ENCODE measurements around the gene ODAPH. TPM values are rescaled to one million over a fixed set of nuclear protein-coding genes. Genes with fewer than 3 reads are reported as not detected.
"Not testable (repeated sequence)": the region's sequence is repeated elsewhere in the genome, so short reads cannot be mapped to it uniquely, and the experiment has no call there.

ODAPH gene
- total RNA-seq, 1 donor = 0.10 TPM

GRCh38 chr4:75531536-75532143 lies 24.2 kb upstream of the ODAPH start:
- not testable (repeated sequence) for H3K4me1 ChIP-seq (ENCODE audit: insufficient read depth, low read length); H3K4me3 ChIP-seq (ENCODE audit: low read length); H3K9me3 ChIP-seq (ENCODE audit: low read depth, low read length); H3K27me3 ChIP-seq (ENCODE audit: insufficient read depth, low read length)

- not testable (repeated sequence) for H3K4me1 ChIP-seq (ENCODE audit: insufficient read depth, low read length); H3K9me3 ChIP-seq (ENCODE audit: low read depth, low read length); H3K27me3 ChIP-seq (ENCODE audit: insufficient read depth, low read length); H3K4me3 ChIP-seq (ENCODE audit: low read length)
Observed at GRCh38 chr4:75533339-75533887, 22.5 kb upstream of the ODAPH start.

- H3K9me3 ChIP-seq (ENCODE audit: low read depth, low read length); H3K27me3 ChIP-seq (ENCODE audit: insufficient read depth, low read length); H3K4me1 ChIP-seq (ENCODE audit: insufficient read depth, low read length); H3K4me3 ChIP-seq (ENCODE audit: low read length): not testable (repeated sequence)
Observed at GRCh38 chr4:75533926-75534325, 21.9 kb upstream of the ODAPH start.

GRCh38 chr4:75537308-75537707 lies 18.6 kb upstream of the ODAPH start:
- H3K9me3 ChIP-seq (ENCODE audit: low read depth, low read length); H3K27me3 ChIP-seq (ENCODE audit: insufficient read depth, low read length); H3K4me1 ChIP-seq (ENCODE audit: insufficient read depth, low read length); H3K4me3 ChIP-seq (ENCODE audit: low read length): not testable (repeated sequence)

- Histone ChIP-seq H3K4me3 (ENCODE audit: low read length) (no peak overlapping the region), H3K9me3 (ENCODE audit: low read depth, low read length) (no peaks in the 10 kb centered on the region), H3K4me1 (ENCODE audit: insufficient read depth, low read length) (no peaks in the 10 kb centered on the region), H3K27me3 (ENCODE audit: insufficient read depth, low read length) (no peaks in the 10 kb centered on the region)
Observed at GRCh38 chr4:75542824-75543223, 13.0 kb upstream of the ODAPH start.

- H3K27me3 ChIP-seq (ENCODE audit: insufficient read depth, low read length); H3K4me1 ChIP-seq (ENCODE audit: insufficient read depth, low read length); H3K4me3 ChIP-seq (ENCODE audit: low read length); H3K9me3 ChIP-seq (ENCODE audit: low read depth, low read length): not testable (repeated sequence)
Observed at GRCh38 chr4:75544220-75544619, 11.6 kb upstream of the ODAPH start.

GRCh38 chr4:75544870-75545269 lies 11.0 kb upstream of the ODAPH start:
- Histone ChIP-seq H3K9me3 (ENCODE audit: low read depth, low read length) (no peaks in the 10 kb centered on the region), H3K27me3 (ENCODE audit: insufficient read depth, low read length) (no peaks in the 10 kb centered on the region), H3K4me1 (ENCODE audit: insufficient read depth, low read length) (no peaks in the 10 kb centered on the region), H3K4me3 (ENCODE audit: low read length) (no peak overlapping the region)

GRCh38 chr4:75545526-75545925 lies 10.3 kb upstream of the ODAPH start:
- Histone ChIP-seq H3K4me1 (ENCODE audit: insufficient read depth, low read length) (no peaks in the 10 kb centered on the region), H3K27me3 (ENCODE audit: insufficient read depth, low read length) (no peaks in the 10 kb centered on the region), H3K9me3 (ENCODE audit: low read depth, low read length) (no peaks in the 10 kb centered on the region), H3K4me3 (ENCODE audit: low read length) (no peak overlapping the region)

GRCh38 chr4:75547647-75548387 lies 8.0 kb upstream of the ODAPH start:
- Histone ChIP-seq H3K4me3 (ENCODE audit: low read length) (no peak overlapping the region), H3K4me1 (ENCODE audit: insufficient read depth, low read length) (no peaks in the 10 kb centered on the region), H3K27me3 (ENCODE audit: insufficient read depth, low read length) (no peaks in the 10 kb centered on the region), H3K9me3 (ENCODE audit: low read depth, low read length) (no peaks in the 10 kb centered on the region)

GRCh38 chr4:75549019-75549418 lies 6.8 kb upstream of the ODAPH start:
- H3K27me3 ChIP-seq (ENCODE audit: insufficient read depth, low read length) = no peaks in the 10 kb centered on the region
- H3K4me3 ChIP-seq (ENCODE audit: low read length) = no peak overlapping the region
- H3K9me3 ChIP-seq (ENCODE audit: low read depth, low read length) = no peaks in the 10 kb centered on the region
- H3K4me1 ChIP-seq (ENCODE audit: insufficient read depth, low read length) = no peaks in the 10 kb centered on the region

GRCh38 chr4:75552452-75552851 lies 3.4 kb upstream of the ODAPH start:
- Histone ChIP-seq H3K9me3 (ENCODE audit: low read depth, low read length) (no peaks in the 10 kb centered on the region), H3K4me1 (ENCODE audit: insufficient read depth, low read length) (no peaks in the 10 kb centered on the region), H3K4me3 (ENCODE audit: low read length) (no peak overlapping the region), H3K27me3 (ENCODE audit: insufficient read depth, low read length) (no peaks in the 10 kb centered on the region)

- Histone ChIP-seq H3K4me1 (ENCODE audit: insufficient read depth, low read length) (no peaks in the 10 kb centered on the region), H3K9me3 (ENCODE audit: low read depth, low read length) (no peaks in the 10 kb centered on the region), H3K27me3 (ENCODE audit: insufficient read depth, low read length) (no peaks in the 10 kb centered on the region), H3K4me3 (ENCODE audit: low read length) (no peak overlapping the region)
Observed at GRCh38 chr4:75557696-75558095, 1.8 kb downstream of the ODAPH start.

- no peaks in the 10 kb centered on the region for H3K9me3 ChIP-seq (ENCODE audit: low read depth, low read length)
- H3K27me3 ChIP-seq (ENCODE audit: insufficient read depth, low read length) = no peaks in the 10 kb centered on the region
- H3K4me3 ChIP-seq (ENCODE audit: low read length) = no peak overlapping the region
- peaks cover 16% of the 10 kb centered on the region for H3K4me1 ChIP-seq (ENCODE audit: insufficient read depth, low read length)
Observed at GRCh38 chr4:75561789-75562188, 5.9 kb downstream of the ODAPH start.

GRCh38 chr4:75564023-75564422 lies 8.2 kb downstream of the ODAPH start:
- Histone ChIP-seq H3K4me3 (ENCODE audit: low read length) (no peak overlapping the region), H3K9me3 (ENCODE audit: low read depth, low read length) (no peaks in the 10 kb centered on the region), H3K27me3 (ENCODE audit: insufficient read depth, low read length) (no peaks in the 10 kb centered on the region), H3K4me1 (ENCODE audit: insufficient read depth, low read length) (peaks cover 27% of the 10 kb centered on the region)

GRCh38 chr4:75565481-75565880 lies 9.6 kb downstream of the ODAPH start:
- H3K9me3 ChIP-seq (ENCODE audit: low read depth, low read length) = no peaks in the 10 kb centered on the region
- H3K4me1 ChIP-seq (ENCODE audit: insufficient read depth, low read length) = peaks cover 27% of the 10 kb centered on the region
- H3K4me3 ChIP-seq (ENCODE audit: low read length) = no peak overlapping the region
- H3K27me3 ChIP-seq (ENCODE audit: insufficient read depth, low read length) = no peaks in the 10 kb centered on the region

GRCh38 chr4:75566911-75567310 lies 11.0 kb downstream of the ODAPH start:
- no peak overlapping the region for H3K4me3 ChIP-seq (ENCODE audit: low read length)
- H3K27me3 ChIP-seq (ENCODE audit: insufficient read depth, low read length) = no peaks in the 10 kb centered on the region
- peaks cover 27% of the 10 kb centered on the region for H3K4me1 ChIP-seq (ENCODE audit: insufficient read depth, low read length)
- no peaks in the 10 kb centered on the region for H3K9me3 ChIP-seq (ENCODE audit: low read depth, low read length)
